Heart right ventricle (tissue), 16 donors: ENCODE results near the gene ABCA13. TPM values are rescaled to one million over a fixed set of nuclear protein-coding genes. Genes with fewer than 3 reads are reported as not detected.

Source experiments
- ATAC-seq, 8 donors: fragments of 200-7000 bp; cut with Tn5 transposase; one replicate each; pipeline ENCODE4 v1.9.1; 2020; ENCODE audit warnings: mild to moderate bottlenecking in 8 of 8, moderate library complexity in 8 of 8, moderate number of reproducible peaks in 1 of 8
- DNase-seq, 2 donors: peaks; one replicate each; pipeline ENCODE4 v3.0.0-alpha.2; 2020
- H3K27ac ChIP-seq, 10 donors: fragments of 200-600 bp; sonication (generic) in 2 of 10; one replicate each; pipeline versions ENCODE4 v1.5.0 to v1.8.0; 2020 to 2022; ENCODE audit warnings: mild to moderate bottlenecking in 3 of 10
- H3K27me3 ChIP-seq, 7 donors: fragments of 200-600 bp; one replicate each; pipeline ENCODE4 v1.8.0; 2021 to 2022; ENCODE audit warnings: mild to moderate bottlenecking in 2 of 7
- H3K36me3 ChIP-seq, 9 donors: fragments of 200-600 bp; sonication (generic) in 1 of 9; one replicate each; pipeline versions ENCODE4 v1.5.0 to v1.8.0; 2020 to 2022; ENCODE audit warnings: mild to moderate bottlenecking in 2 of 9
- H3K4me1 ChIP-seq, 9 donors: fragments of 200-600 bp; sonication (generic) in 1 of 9; one replicate each; pipeline versions ENCODE4 v1.5.0 to v1.8.0; 2020 to 2022; ENCODE audit warnings: mild to moderate bottlenecking in 4 of 9
- H3K4me3 ChIP-seq, 10 donors: fragments of 200-600 bp; sonication (generic) in 2 of 10; one replicate each; pipeline versions ENCODE4 v1.5.0 to v1.8.0; 2020 to 2022; ENCODE audit warnings: mild to moderate bottlenecking in 7 of 10, moderate library complexity in 2 of 10
- H3K9me3 ChIP-seq, 11 donors: fragments of 200-600 bp in 10 of 11; sonication (generic) in 2 of 11; one replicate each; pipeline versions ENCODE4 v1.5.0 to v1.8.0; 2013 to 2022; ENCODE audit warnings: mild to moderate bottlenecking in 2 of 11, control low read depth in 1 of 11, moderate library complexity in 1 of 11
- CTCF ChIP-seq, 9 donors: fragments of 200-600 bp; sonication (generic) in 2 of 9; IDR thresholded peaks; one replicate each; pipeline versions ENCODE4 v1.5.0 to v1.8.0; 2021 to 2022; ENCODE audit warnings: antibody characterized with exemption in 9 of 9, mild to moderate bottlenecking in 5 of 9, moderate library complexity in 1 of 9
- WGBS, 2 donors: extraction: QIAGEN DNeasy Blood & Tissue Kit; methylation state at CpG; one replicate each; pipeline ENCODE4 v1.1.7; 2013; ENCODE audit warnings: inconsistent platforms in 1 of 2; 5-methylcytosine and 5-hydroxymethylcytosine counted together
- intact Hi-C, 10 donors: fragments of 100-400 bp; cut with DNase I; formaldehyde crosslinking; loops; one replicate each; pipeline versions ENCODE4 v1.11.1 to v1.14.2; 2022
- polyA plus RNA-seq, 2 donors: library from polyadenylated mRNA; stranded (reverse); fragments of 200-250 nt; gene quantifications; one replicate each; pipeline ENCODE4 v1.2.3, GENCODE V29; 2013
- total RNA-seq, 10 donors: library from RNA; stranded (reverse); fragmentation: NEBNext Ultra II Directional in 3 of 10; extraction: Animal tissue kit (Norgen Biotek cat#: 25700) in 3 of 10; gene quantifications; one replicate each; pipeline versions ENCODE4 v1.2.1 to v1.2.4, GENCODE V29; 2021 to 2023
- donor health status: Arrhythmogenic right ventricular cardiomyopathy.
- donor health status: ischemic (EF 13 %, LVEDD 7.1; RV severe dilation, severe dysfunction).
- donor health status: healthy with polysubstance abuse.
- donor health status: DM: no; HTN: yes; CAD: no.
- donor health status: DM: no; HTN: no; CAD: no.
- donor health status: ischemic (EF 25% LVEDD 6.9; RV normal size, moderate dysfunction).
- donor health status: ischemic (EF 25% LVEDD 5.7; RV mildly dilated, moderate dysfunction).
- donor health status: healthy.
- donor health status: DM: yes; HTN: yes; CAD: no.
- donor health status: Ischemic cardiomyopathy.
- donor health status: ischemic (EF 35%, LVEDD 5.7; RV mildly dilated, moderate dysfunction).
- donor health status: nonischemic (EF 11% LVEDD 7.7; RV severe dilation, severe dysfunction).
- donor health status: DM: yes; HTN: yes; CAD: no.
- donor health status: PGD.
- donor health status: ischemic (EF 29% LVEDD 5.4; RV normal size, mild dysfunction).
- donor health status: nonischemic (EF 23%, LVEDD 6.1; RV moderate dilation, normal function).

The ABCA13 gene
- total and polyA plus RNA-seq, 12 donors: 0.01 to 0.37 (median 0.06) TPM; not detected in 1

- Histone ChIP-seq H3K27ac (no peak overlapping the region), H3K9me3 (no peaks in the 10 kb centered on the region), H3K36me3 (no peaks in the 10 kb centered on the region), H3K4me3 (no peak overlapping the region), H3K27me3 (no peaks in the 10 kb centered on the region), H3K4me1 (peaks cover 0 to 28% (median 0%) of the 10 kb centered on the region in 9 donors)
- TF ChIP-seq CTCF (IDR thresholded peaks at IDR 0.05): no peak
- 72 to 74% methylated on average over 8 of the region's 8 CpGs for WGBS, 2 donors
- intact Hi-C loops: no loop called here
- ATAC-seq (no peak), DNase-seq (no peak)
Observed at GRCh38 chr7:48242846-48243245, 71.6 kb downstream of the ABCA13 start.

GRCh38 chr7:48244864-48245271, 73.6 kb downstream of the ABCA13 start:
- peak in 1 of 2 donors; percentile 32 for DNase-seq
- intact Hi-C loops: no loop called here
- Histone ChIP-seq H3K27ac (no peak overlapping the region), H3K9me3 (no peaks in the 10 kb centered on the region), H3K4me3 (no peak overlapping the region), H3K36me3 (no peaks in the 10 kb centered on the region), H3K4me1 (peaks cover 0 to 28% (median 0%) of the 10 kb centered on the region in 9 donors), H3K27me3 (no peaks in the 10 kb centered on the region)
- WGBS, 2 donors: 43 to 56% methylated on average over 5 of the region's 5 CpGs
- ATAC-seq: peak in 7 of 8 donors; percentile 46 to 87 (median 63)
- no peak for TF ChIP-seq CTCF (IDR thresholded peaks at IDR 0.05)

GRCh38 chr7:48245751-48246472, 74.7 kb downstream of the ABCA13 start:
- no peak for DNase-seq
- TF ChIP-seq CTCF (IDR thresholded peaks at IDR 0.05): no peak
- Histone ChIP-seq H3K27ac (no peak overlapping the region), H3K4me1 (peaks cover 0 to 28% (median 0%) of the 10 kb centered on the region in 9 donors), H3K36me3 (no peaks in the 10 kb centered on the region), H3K4me3 (no peak overlapping the region), H3K27me3 (no peaks in the 10 kb centered on the region), H3K9me3 (no peaks in the 10 kb centered on the region)
- peak in 2 of 8 donors; percentile 22 to 53 for ATAC-seq
- intact Hi-C loops: no loop called here
- WGBS, 2 donors: 51 to 72% methylated on average over 9 of the region's 9 CpGs

- intact Hi-C loops: no loop called here
- ATAC-seq (no peak), DNase-seq (no peak)
- Histone ChIP-seq H3K27me3 (no peaks in the 10 kb centered on the region), H3K27ac (no peak overlapping the region), H3K4me1 (peaks cover 0 to 27% (median 0%) of the 10 kb centered on the region in 9 donors), H3K36me3 (no peaks in the 10 kb centered on the region), H3K4me3 (no peak overlapping the region), H3K9me3 (no peaks in the 10 kb centered on the region)
- no peak for TF ChIP-seq CTCF (IDR thresholded peaks at IDR 0.05)
- 59 to 63% methylated on average over 2 of the region's 2 CpGs for WGBS, 2 donors
Observed at GRCh38 chr7:48249166-48249565, 77.9 kb downstream of the ABCA13 start.
